ENCODE measurements around the gene NR1H2.

The NR1H2 gene

GRCh38 chr19:50422397-50423278, 46.4 kb downstream of the NR1H2 start:
- ChIA-PET CTCF (no interaction called here), POLR2A (no interaction called here)
- TF ChIP-seq TARDBP (IDR thresholded peaks at IDR 0.05) (no peak), L3MBTL2 (conservative IDR thresholded peaks at IDR 0.05) (no peak), NFRKB (IDR thresholded peaks at IDR 0.05) (no peak)
- TF ChIP-seq, protein P1, sequence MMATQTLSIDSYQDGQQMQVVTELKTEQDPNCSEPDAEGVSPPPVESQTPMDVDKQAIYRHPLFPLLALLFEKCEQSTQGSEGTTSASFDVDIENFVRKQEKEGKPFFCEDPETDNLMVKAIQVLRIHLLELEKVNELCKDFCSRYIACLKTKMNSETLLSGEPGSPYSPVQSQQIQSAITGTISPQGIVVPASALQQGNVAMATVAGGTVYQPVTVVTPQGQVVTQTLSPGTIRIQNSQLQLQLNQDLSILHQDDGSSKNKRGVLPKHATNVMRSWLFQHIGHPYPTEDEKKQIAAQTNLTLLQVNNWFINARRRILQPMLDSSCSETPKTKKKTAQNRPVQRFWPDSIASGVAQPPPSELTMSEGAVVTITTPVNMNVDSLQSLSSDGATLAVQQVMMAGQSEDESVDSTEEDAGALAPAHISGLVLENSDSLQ (IDR thresholded peaks at IDR 0.05): no peak
- no peak for DNase-seq (ENCODE audit: extremely low spot score)

GRCh38 chr19:50423279-50424113, 47.2 kb downstream of the NR1H2 start:
- TF ChIP-seq BHLHE40 (IDR thresholded peaks at IDR 0.05; ENCODE audit: borderline replicate concordance): no peak
- no peak for TF ChIP-seq ZNF384 (IDR thresholded peaks at IDR 0.05)
- ChIA-PET CTCF (no interaction called here), POLR2A (no interaction called here)
- no peak for DNase-seq (ENCODE audit: extremely low spot score)

DNA sequence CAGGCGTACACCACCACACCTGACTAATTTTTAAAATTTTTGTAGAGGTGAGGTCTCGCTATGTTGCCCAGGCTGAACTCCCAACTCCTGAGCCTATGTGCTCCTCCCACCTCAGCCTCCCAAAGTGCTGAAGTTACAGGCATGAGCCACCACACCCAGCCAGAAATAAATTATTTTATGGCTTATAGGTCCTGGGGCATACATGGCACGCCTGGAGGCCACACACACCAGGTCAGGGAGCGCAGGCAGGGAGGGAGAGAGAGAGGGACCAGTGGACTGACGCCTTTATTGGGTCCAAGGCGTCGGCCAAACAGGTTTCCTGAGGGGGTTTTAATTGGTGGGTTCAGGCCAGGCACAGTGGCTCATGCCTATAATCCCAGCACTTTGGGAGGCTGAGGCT, 49.3 kb downstream of the NR1H2 start:
- TF ChIP-seq TARDBP (IDR thresholded peaks at IDR 0.05) (no peak), SP1 (IDR thresholded peaks at IDR 0.05) (no peak), L3MBTL2 (conservative IDR thresholded peaks at IDR 0.05) (no peak), FOXK2 (IDR thresholded peaks at IDR 0.05) (no peak), LEF1 (IDR thresholded peaks at IDR 0.05; ENCODE audit: borderline replicate concordance) (no peak), FOXM1 (IDR thresholded peaks at IDR 0.05; ENCODE audit: borderline replicate concordance) (no peak), NFRKB (IDR thresholded peaks at IDR 0.05) (no peak), HDGF (IDR thresholded peaks at IDR 0.05; ENCODE audit: borderline replicate concordance) (no peak)
- TF ChIP-seq, protein P1 (IDR thresholded peaks at IDR 0.05): no peak
- POLR2A ChIA-PET: no interaction called here
- CTCF ChIA-PET: no interaction called here
- no peak for DNase-seq (ENCODE audit: extremely low spot score)

GRCh38 chr19:50427318-50427925, 51.2 kb downstream of the NR1H2 start:
- DNase-seq (ENCODE audit: extremely low spot score): no peak
- TF ChIP-seq BHLHE40 (IDR thresholded peaks at IDR 0.05; ENCODE audit: borderline replicate concordance) (no peak), SUZ12 (IDR thresholded peaks at IDR 0.05) (no peak), ELF4 (IDR thresholded peaks at IDR 0.05) (no peak), CTBP1 (IDR thresholded peaks at IDR 0.05; ENCODE audit: borderline replicate concordance) (no peak), FOXM1 (IDR thresholded peaks at IDR 0.05; ENCODE audit: borderline replicate concordance) (no peak), NFRKB (IDR thresholded peaks at IDR 0.05) (no peak), TARDBP (IDR thresholded peaks at IDR 0.05) (no peak), ARNT (IDR thresholded peaks at IDR 0.05) (no peak), FOXA1 (IDR thresholded peaks at IDR 0.05) (no peak), FOXK2 (IDR thresholded peaks at IDR 0.05) (no peak), ZNF384 (IDR thresholded peaks at IDR 0.05) (no peak)
- TF ChIP-seq, protein P1 (IDR thresholded peaks at IDR 0.05): no peak
- ChIA-PET CTCF (no interaction called here), POLR2A (no interaction called here)

GRCh38 chr19:50427997-50428425, 51.8 kb downstream of the NR1H2 start:
- ChIA-PET POLR2A (no interaction called here), CTCF (no interaction called here)
- TF ChIP-seq ELF4 (IDR thresholded peaks at IDR 0.05) (no peak), ZNF384 (IDR thresholded peaks at IDR 0.05) (no peak), NFRKB (IDR thresholded peaks at IDR 0.05) (no peak), LEF1 (IDR thresholded peaks at IDR 0.05; ENCODE audit: borderline replicate concordance) (no peak), FOXK2 (IDR thresholded peaks at IDR 0.05) (no peak), TARDBP (IDR thresholded peaks at IDR 0.05) (no peak), BHLHE40 (IDR thresholded peaks at IDR 0.05; ENCODE audit: borderline replicate concordance) (no peak), CTBP1 (IDR thresholded peaks at IDR 0.05; ENCODE audit: borderline replicate concordance) (no peak), L3MBTL2 (conservative IDR thresholded peaks at IDR 0.05) (no peak), HDGF (IDR thresholded peaks at IDR 0.05; ENCODE audit: borderline replicate concordance) (no peak), ARNT (IDR thresholded peaks at IDR 0.05) (no peak), SP1 (IDR thresholded peaks at IDR 0.05) (no peak), FOXA1 (IDR thresholded peaks at IDR 0.05) (no peak)
- DNase-seq (ENCODE audit: extremely low spot score): no peak
